Fibroblast of mammary gland (primary cell): Measurements from ENCODE around the gene TP53BP1.
A peak's percentile ranks its signal among the peaks of the same experiment; 100 is the strongest.

Source experiments
- DNase-seq: peaks from one replicate; pipeline ENCODE4 v3.0.0-alpha.2; 2010; ENCODE audit warnings: low read depth
- H3K4me3 ChIP-seq: 2 replicates; pipeline ENCODE4 v1.5.1; 2011; ENCODE audit warnings: low read depth, mild to moderate bottlenecking, low read length, moderate library complexity; ENCODE audit not compliant: control insufficient read depth
- TF ChIP-seq, protein P1 (sequence below): conservative IDR thresholded peaks from 2 replicates; pipeline ENCODE4 v1.5.1; 2011; ENCODE audit warnings: low read depth, low read length, inconsistent platforms; ENCODE audit not compliant: control insufficient read depth, insufficient read depth

TP53BP1 gene

DNA sequence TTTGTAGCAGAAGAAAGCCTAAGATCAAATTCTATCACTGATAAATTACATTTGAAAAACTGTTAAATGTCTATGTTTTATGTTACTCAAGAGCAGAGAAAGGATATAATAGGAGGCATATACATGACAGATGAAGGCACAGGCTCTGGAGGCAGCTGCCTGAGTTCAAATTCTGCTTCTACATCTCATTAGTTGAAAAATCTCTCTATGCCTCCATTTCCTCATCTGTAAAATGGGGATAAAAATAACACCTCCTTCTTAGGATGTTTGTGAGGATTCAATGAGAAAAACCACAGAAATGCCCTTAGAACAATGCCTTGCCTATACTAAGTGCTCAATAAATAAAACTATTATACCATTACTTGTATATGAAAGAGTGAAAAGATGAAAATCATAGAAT lies 21.0 kb downstream of the TP53BP1 start:
- no peak for DNase-seq
- TF ChIP-seq, protein P1, sequence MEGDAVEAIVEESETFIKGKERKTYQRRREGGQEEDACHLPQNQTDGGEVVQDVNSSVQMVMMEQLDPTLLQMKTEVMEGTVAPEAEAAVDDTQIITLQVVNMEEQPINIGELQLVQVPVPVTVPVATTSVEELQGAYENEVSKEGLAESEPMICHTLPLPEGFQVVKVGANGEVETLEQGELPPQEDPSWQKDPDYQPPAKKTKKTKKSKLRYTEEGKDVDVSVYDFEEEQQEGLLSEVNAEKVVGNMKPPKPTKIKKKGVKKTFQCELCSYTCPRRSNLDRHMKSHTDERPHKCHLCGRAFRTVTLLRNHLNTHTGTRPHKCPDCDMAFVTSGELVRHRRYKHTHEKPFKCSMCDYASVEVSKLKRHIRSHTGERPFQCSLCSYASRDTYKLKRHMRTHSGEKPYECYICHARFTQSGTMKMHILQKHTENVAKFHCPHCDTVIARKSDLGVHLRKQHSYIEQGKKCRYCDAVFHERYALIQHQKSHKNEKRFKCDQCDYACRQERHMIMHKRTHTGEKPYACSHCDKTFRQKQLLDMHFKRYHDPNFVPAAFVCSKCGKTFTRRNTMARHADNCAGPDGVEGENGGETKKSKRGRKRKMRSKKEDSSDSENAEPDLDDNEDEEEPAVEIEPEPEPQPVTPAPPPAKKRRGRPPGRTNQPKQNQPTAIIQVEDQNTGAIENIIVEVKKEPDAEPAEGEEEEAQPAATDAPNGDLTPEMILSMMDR = no peak
- H3K4me3 ChIP-seq = no peak overlapping the region

DNA sequence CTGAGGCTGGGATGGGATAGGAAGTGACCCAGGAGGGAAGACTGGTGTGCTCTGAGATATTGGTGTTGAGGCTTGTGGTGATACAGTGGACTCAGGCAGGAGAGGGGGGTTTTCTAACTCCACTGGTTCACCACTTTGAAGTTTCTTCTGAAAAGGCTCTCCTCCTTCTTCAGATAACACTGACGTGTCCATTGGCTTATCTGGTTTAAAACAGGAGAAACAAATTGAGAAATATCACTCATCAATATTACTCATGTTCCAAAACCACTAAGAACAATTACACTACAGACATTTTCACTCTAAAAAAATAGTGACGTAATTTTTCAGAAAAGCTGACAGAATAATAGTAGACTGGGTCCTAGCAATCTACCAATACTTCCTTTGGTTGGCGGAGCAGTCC lies 23.1 kb downstream of the TP53BP1 start:
- DNase-seq = peak; percentile 84
- H3K4me3 ChIP-seq = no peak overlapping the region
- TF ChIP-seq, protein P1 = no peak

DNA sequence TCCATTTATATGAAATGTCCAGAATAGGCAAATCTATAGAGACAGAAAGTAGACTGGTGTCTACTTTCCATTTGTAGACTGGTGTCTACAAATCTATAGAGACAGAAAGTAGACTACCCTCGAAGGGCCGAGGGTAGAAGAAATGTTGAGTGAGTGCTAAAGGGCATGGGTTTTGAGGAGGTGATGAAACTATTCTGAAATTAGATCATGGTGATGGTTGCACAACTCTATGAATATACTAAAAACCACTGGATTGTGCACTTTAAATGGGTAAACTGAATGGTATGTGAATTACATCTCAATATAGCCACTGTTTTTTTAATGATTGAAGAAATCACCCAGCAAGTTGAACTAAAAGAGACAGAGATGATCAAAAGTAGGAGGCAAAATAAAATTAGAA lies 27.9 kb downstream of the TP53BP1 start:
- TF ChIP-seq, protein P1 = no peak
- no peak overlapping the region for H3K4me3 ChIP-seq
- DNase-seq = peak; percentile 87

GRCh38 chr15:43463998-43464397 lies 29.0 kb downstream of the TP53BP1 start:
- TF ChIP-seq, protein P1 = no peak
- H3K4me3 ChIP-seq = no peak overlapping the region
- no peak for DNase-seq

- TF ChIP-seq, protein P1 = no peak
- peak; percentile 13 for DNase-seq
- no peak overlapping the region for H3K4me3 ChIP-seq
Observed at GRCh38 chr15:43463507-43463906, 29.4 kb downstream of the TP53BP1 start.

DNA sequence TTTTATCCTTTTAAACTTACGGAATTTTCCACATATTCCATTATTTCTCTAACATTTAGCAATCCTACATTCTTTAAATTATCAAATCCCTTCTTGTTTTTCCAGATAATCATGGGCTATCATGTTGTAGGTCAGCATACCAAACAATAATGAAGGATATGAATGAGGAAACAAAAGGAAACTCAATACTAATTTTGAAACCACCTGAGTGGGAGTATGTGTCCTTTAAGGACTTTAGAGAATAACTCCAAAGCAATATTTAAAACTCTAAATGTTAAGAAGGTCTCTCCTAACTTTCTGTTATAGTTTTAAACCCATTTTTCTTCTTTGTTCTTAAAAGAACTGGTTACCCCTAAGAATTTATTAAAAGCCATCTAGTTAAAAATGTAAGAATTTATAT lies 43.0 kb downstream of the TP53BP1 start:
- no peak overlapping the region for H3K4me3 ChIP-seq
- DNase-seq = no peak
- TF ChIP-seq, protein P1 = no peak

DNA sequence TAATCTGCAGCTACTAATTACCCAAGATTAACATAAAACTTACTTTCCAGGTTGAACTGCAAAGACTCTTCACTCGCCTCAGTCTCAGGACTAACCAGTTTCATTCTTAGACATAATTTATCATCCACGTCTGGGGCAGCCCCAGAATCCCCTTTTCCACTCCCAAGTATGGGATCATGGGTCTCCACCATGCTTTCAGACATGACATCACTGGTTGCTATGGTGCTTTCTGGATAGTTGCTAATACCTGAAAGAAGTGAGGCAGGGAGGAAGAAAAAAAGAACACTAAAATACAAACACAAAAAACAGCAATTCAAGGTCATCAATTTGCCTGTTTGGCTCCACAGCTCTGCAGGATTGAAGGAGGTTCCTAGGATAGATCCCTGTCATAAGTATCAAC lies 46.6 kb downstream of the TP53BP1 start:
- TF ChIP-seq, protein P1 = no peak
- DNase-seq = no peak

More for the DNA sequence above, 46.6 kb downstream of the TP53BP1 start:
- H3K4me3 ChIP-seq = no peak overlapping the region
